Skeletal muscle tissue (tissue), 4 donors: ENCODE measurements around the gene HNRNPC. TPM values are rescaled to one million over a fixed set of nuclear protein-coding genes. Genes with fewer than 3 reads are reported as not detected.

Experiments
- H3K27ac ChIP-seq: one replicate; pipeline ENCODE4 v1.7.0; 2013; ENCODE audit warnings: mild to moderate bottlenecking, low read depth, low read length, inconsistent platforms
- H3K27me3 ChIP-seq, 3 donors: one replicate each; pipeline ENCODE4 v1.7.0; 2013; ENCODE audit warnings: low read length in 3 of 3; ENCODE audit not compliant: control insufficient read depth in 3 of 3, insufficient read depth in 3 of 3
- H3K36me3 ChIP-seq, 3 donors: one replicate each; pipeline ENCODE4 v1.7.0; 2013; ENCODE audit warnings: low read length in 3 of 3; ENCODE audit not compliant: control insufficient read depth in 3 of 3, insufficient read depth in 3 of 3
- H3K4me1 ChIP-seq, 3 donors: one replicate each; pipeline ENCODE4 v1.7.0; 2013; ENCODE audit warnings: low read length in 3 of 3, mild to moderate bottlenecking in 3 of 3; ENCODE audit not compliant: control insufficient read depth in 3 of 3, insufficient read depth in 3 of 3
- H3K4me3 ChIP-seq, 3 donors: one replicate each; pipeline ENCODE4 v1.7.0; 2013; ENCODE audit warnings: low read length in 3 of 3
- H3K9ac ChIP-seq, 3 donors: one replicate each; pipeline ENCODE4 v1.7.0; 2013; ENCODE audit warnings: low read length in 3 of 3, mild to moderate bottlenecking in 3 of 3, moderate library complexity in 2 of 3, low read depth in 1 of 3
- H3K9me3 ChIP-seq, 3 donors: one replicate each; pipeline ENCODE4 v1.7.0; 2013; ENCODE audit warnings: low read length in 3 of 3; ENCODE audit not compliant: control insufficient read depth in 3 of 3
- total RNA-seq: library from RNA; depleted of rRNA; stranded (reverse); fragments of >200 nt; gene quantifications from one replicate; pipeline ENCODE4 v1.2.3, GENCODE V29; 2014
- donor health status: Osteomylitis.

HNRNPC gene
- total RNA-seq, 1 donor from 2014 or later = 440 TPM

- peaks cover 0 to 6% (median 0%) of the 10 kb centered on the region in 3 donors for H3K4me1 ChIP-seq
These were observed 20.4 kb downstream of the HNRNPC start for GRCh38 chr14:21248739-21249411.

GRCh38 chr14:21248338-21248737, 20.9 kb downstream of the HNRNPC start:
- Histone ChIP-seq H3K9me3 (no peaks in the 10 kb centered on the region), H3K27ac (no peak overlapping the region), H3K36me3 (peaks cover 11 to 29% (median 17%) of the 10 kb centered on the region in 3 donors), H3K4me3 (no peak overlapping the region), H3K4me1 (peaks cover 0 to 6% (median 0%) of the 10 kb centered on the region in 3 donors), H3K9ac (no peak overlapping the region), H3K27me3 (no peaks in the 10 kb centered on the region)

More at GRCh38 chr14:21248739-21249411, 20.4 kb downstream of the HNRNPC start:
- Histone ChIP-seq H3K9ac (no peak overlapping the region), H3K9me3 (no peaks in the 10 kb centered on the region), H3K27ac (no peak overlapping the region), H3K27me3 (no peaks in the 10 kb centered on the region), H3K4me3 (no peak overlapping the region), H3K36me3 (peaks cover 11 to 29% (median 17%) of the 10 kb centered on the region in 3 donors)

GRCh38 chr14:21245813-21246212, 23.4 kb downstream of the HNRNPC start:
- Histone ChIP-seq H3K36me3 (peaks cover 7 to 25% (median 14%) of the 10 kb centered on the region in 3 donors), H3K9me3 (no peaks in the 10 kb centered on the region), H3K9ac (no peak overlapping the region), H3K4me3 (no peak overlapping the region), H3K27me3 (no peaks in the 10 kb centered on the region), H3K27ac (no peak overlapping the region), H3K4me1 (peaks cover 0 to 4% (median under 1%) of the 10 kb centered on the region in 3 donors)

GRCh38 chr14:21244544-21244943, 24.7 kb downstream of the HNRNPC start:
- H3K27me3 ChIP-seq = no peaks in the 10 kb centered on the region
- H3K27ac ChIP-seq = no peak overlapping the region
- H3K36me3 ChIP-seq = peaks cover 2 to 20% (median 3%) of the 10 kb centered on the region in 3 donors
- no peaks in the 10 kb centered on the region for H3K9me3 ChIP-seq
- H3K9ac ChIP-seq = no peak overlapping the region
- H3K4me3 ChIP-seq = no peak overlapping the region
- peaks cover 3 to 9% (median 6%) of the 10 kb centered on the region in 3 donors for H3K4me1 ChIP-seq

- H3K9ac ChIP-seq = no peak overlapping the region
- H3K4me1 ChIP-seq = peaks cover 3 to 8% (median 8%) of the 10 kb centered on the region in 3 donors
- H3K27me3 ChIP-seq = no peaks in the 10 kb centered on the region
- no peaks in the 10 kb centered on the region for H3K9me3 ChIP-seq
- H3K4me3 ChIP-seq = no peak overlapping the region
- peaks cover 0 to 31% (median 5%) of the 10 kb centered on the region in 3 donors for H3K36me3 ChIP-seq
- no peak overlapping the region for H3K27ac ChIP-seq
These were observed 27.9 kb downstream of the HNRNPC start for GRCh38 chr14:21241218-21241819.

GRCh38 chr14:21240417-21240816, 28.8 kb downstream of the HNRNPC start:
- no peak overlapping the region for H3K27ac ChIP-seq
- H3K4me1 ChIP-seq = peaks cover 3 to 8% (median 8%) of the 10 kb centered on the region in 3 donors
- H3K4me3 ChIP-seq = no peak overlapping the region
- peaks cover 0 to 33% (median 5%) of the 10 kb centered on the region in 3 donors for H3K36me3 ChIP-seq
- H3K9ac ChIP-seq = peak overlapping the region in 1 of 3 donors; percentile 12
- no peaks in the 10 kb centered on the region for H3K27me3 ChIP-seq
- no peaks in the 10 kb centered on the region for H3K9me3 ChIP-seq

GRCh38 chr14:21238823-21239518, 30.3 kb downstream of the HNRNPC start:
- Histone ChIP-seq H3K27ac (no peak overlapping the region), H3K36me3 (peaks cover 0 to 27% (median 5%) of the 10 kb centered on the region in 3 donors), H3K9ac (no peak overlapping the region), H3K9me3 (no peaks in the 10 kb centered on the region), H3K4me3 (no peak overlapping the region), H3K4me1 (peaks cover 3 to 13% (median 8%) of the 10 kb centered on the region in 3 donors), H3K27me3 (no peaks in the 10 kb centered on the region)

- Histone ChIP-seq H3K27ac (no peak overlapping the region), H3K4me1 (peaks cover 8 to 30% (median 12%) of the 10 kb centered on the region in 3 donors), H3K4me3 (no peak overlapping the region), H3K9me3 (no peaks in the 10 kb centered on the region), H3K36me3 (peaks cover 7 to 31% (median 16%) of the 10 kb centered on the region in 3 donors), H3K27me3 (no peaks in the 10 kb centered on the region), H3K9ac (no peak overlapping the region)
These were observed 32.1 kb downstream of the HNRNPC start for GRCh38 chr14:21236948-21237797.

- Histone ChIP-seq H3K4me1 (peaks cover 5 to 32% (median 8%) of the 10 kb centered on the region in 3 donors), H3K27me3 (no peaks in the 10 kb centered on the region), H3K4me3 (no peak overlapping the region), H3K9ac (no peak overlapping the region), H3K36me3 (peaks cover 21 to 41% (median 41%) of the 10 kb centered on the region in 3 donors), H3K9me3 (no peaks in the 10 kb centered on the region), H3K27ac (no peak overlapping the region)
These were observed 35.1 kb downstream of the HNRNPC start for GRCh38 chr14:21234112-21234511.
